A673 (cell line): ENCODE measurements around the gene ZNF554. TPM values are rescaled to one million over a fixed set of nuclear protein-coding genes. Genes with fewer than 3 reads are reported as not detected.
A peak's percentile ranks its signal among the peaks of the same experiment; 100 is the strongest.

Experiments used
- BruUV-seq: library from RNA; stranded (reverse); fragments of 400-500 nt; replicated peaks from 2 replicates; lab custom pipeline; 2021; lab: Mats Ljungman, UMichigan
- CTCF ChIA-PET: fragments of 300-600 bp; sonication (Branson Sonifier 250); formaldehyde crosslinking; loops from one replicate; lab custom pipeline; 2022; ENCODE audit warnings: antibody characterized with exemption; lab: Charles Lee
- POLR2A ChIA-PET: fragments of 300-600 bp; sonication (Branson Sonifier 250); formaldehyde crosslinking; loops from one replicate; lab custom pipeline; 2022; ENCODE audit warnings: antibody characterized with exemption; ENCODE audit not compliant: low non-redundant PET; lab: Charles Lee
- DNase-seq: peaks from one replicate; pipeline ENCODE4 v3.0.0-alpha.2; 2015; ENCODE audit warnings: low spot score
- H3K27ac ChIP-seq: fragments of 200-600 bp; sonication (generic); 2 replicates; pipeline ENCODE4 v1.5.1; 2016; ENCODE audit warnings: mixed run types, low read depth, mild to moderate bottlenecking, mixed read lengths, antibody characterized with exemption, low read length; ENCODE audit not compliant: poor library complexity, severe bottlenecking
- H3K27me3 ChIP-seq: fragments of 200-600 bp; sonication (generic); replicated peaks from 2 replicates; pipeline ENCODE4 v1.6.1; 2017; ENCODE audit warnings: mixed run types, low read depth, mild to moderate bottlenecking, mixed read lengths, antibody characterized with exemption, low read length; ENCODE audit not compliant: insufficient read depth, poor library complexity
- H3K36me3 ChIP-seq: fragments of 200-600 bp; sonication (generic); 2 replicates; pipeline ENCODE4 v1.6.1; 2016; ENCODE audit warnings: mixed run types, mild to moderate bottlenecking, mixed read lengths, antibody characterized with exemption, low read length; ENCODE audit not compliant: insufficient read depth, poor library complexity, severe bottlenecking
- H3K4me1 ChIP-seq: fragments of 200-600 bp; sonication (generic); 2 replicates; pipeline ENCODE4 v1.6.1; 2017; ENCODE audit warnings: mixed run types, mild to moderate bottlenecking, mixed read lengths, antibody characterized with exemption, low read length; ENCODE audit not compliant: insufficient read depth, poor library complexity, severe bottlenecking
- H3K4me3 ChIP-seq: fragments of 200-600 bp; sonication (generic); 2 replicates; pipeline ENCODE4 v1.5.1; 2016; ENCODE audit warnings: low read depth, mixed run types, mild to moderate bottlenecking, mixed read lengths, low read length; ENCODE audit not compliant: poor library complexity, severe bottlenecking
- H3K9me3 ChIP-seq: fragments of 200-600 bp; sonication (generic); 2 replicates; pipeline ENCODE4 v1.6.1; 2016; ENCODE audit warnings: mixed run types, low read depth, mild to moderate bottlenecking, mixed read lengths, antibody characterized with exemption, low read length; ENCODE audit not compliant: poor library complexity, severe bottlenecking
- CTCF ChIP-seq: fragments of 300-800, 200-600 bp; sonication (generic); conservative IDR thresholded peaks from 2 replicates; pipeline ENCODE4 v1.5.1; 2017; ENCODE audit warnings: low read depth, mild to moderate bottlenecking, antibody characterized with exemption, low read length, moderate library complexity, mixed read lengths
- EZH2 ChIP-seq: fragments of 200-600 bp; sonication (generic); IDR thresholded peaks from 2 replicates; pipeline ENCODE4 v1.6.1; 2017; ENCODE audit warnings: borderline replicate concordance, low read depth, mild to moderate bottlenecking, mixed read lengths, antibody characterized with exemption, low read length; ENCODE audit not compliant: poor library complexity, severe bottlenecking
- intact Hi-C: fragments of 100-400 bp; cut with micrococcal nuclease; formaldehyde crosslinking; loops from one replicate; pipeline ENCODE4 v1.10.0; 2022; ENCODE audit not compliant: unreplicated experiment
- total RNA-seq: library from RNA; stranded (reverse); gene quantifications from 2 replicates; pipeline ENCODE4 v1.2.3, GENCODE V29; 2021

The ZNF554 gene
- total RNA-seq, 1 experiment from 2014 or later, result 3.5 TPM

- Histone ChIP-seq H3K27me3 (no peaks in the 10 kb centered on the region), H3K9me3 (peaks cover 14% of the 10 kb centered on the region), H3K36me3 (no peaks in the 10 kb centered on the region), H3K4me3 (no peak overlapping the region), H3K27ac (no peak overlapping the region), H3K4me1 (no peaks in the 10 kb centered on the region)
- intact Hi-C loops, result no loop called here
- BruUV-seq, result no TSS peak
- no peak for DNase-seq
- POLR2A ChIA-PET, result no interaction called here
- no peak for TF ChIP-seq EZH2
- no peak for TF ChIP-seq CTCF
- CTCF ChIA-PET, result interaction anchor here (0.6 kb wide), 1 partner anchor 810 kb away, joined by 3 read pairs; no protein-coding TSS in a partner anchor
Observed at GRCh38 chr19:2827840-2828489, 8.3 kb downstream of the ZNF554 start.

DNA sequence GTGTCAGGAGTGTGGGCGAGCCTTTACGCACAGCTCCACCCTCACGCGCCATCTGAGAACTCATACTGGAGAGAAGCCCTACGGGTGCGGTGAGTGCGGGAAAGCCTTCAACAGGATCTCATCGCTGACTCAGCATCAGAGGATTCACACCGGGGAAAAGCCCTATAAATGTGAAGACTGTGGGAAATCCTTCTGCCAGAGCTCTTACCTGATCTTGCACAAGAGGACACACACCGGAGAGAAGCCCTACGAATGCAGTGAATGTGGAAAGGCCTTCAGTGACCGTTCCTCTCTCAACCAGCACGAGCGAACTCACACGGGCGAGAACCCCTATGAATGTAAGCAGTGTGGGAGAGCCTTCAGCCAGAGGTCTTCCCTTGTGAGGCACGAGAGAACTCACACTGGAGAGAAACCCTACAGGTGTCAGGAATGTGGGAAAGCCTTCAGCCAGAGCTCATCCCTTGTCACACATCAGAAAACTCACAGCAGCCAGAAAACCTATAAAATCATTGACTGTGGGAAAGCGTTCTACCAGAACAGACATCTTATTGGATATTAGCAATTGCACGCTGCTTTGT, 14.7 kb downstream of the ZNF554 start:
- CTCF ChIA-PET, result no interaction called here
- intact Hi-C loops, result no loop called here
- no peak for DNase-seq
- H3K4me1 ChIP-seq, result no peaks in the 10 kb centered on the region
- H3K36me3 ChIP-seq, result no peaks in the 10 kb centered on the region
- no peak overlapping the region for H3K27ac ChIP-seq
- peaks cover 51% of the 10 kb centered on the region for H3K9me3 ChIP-seq
- no peak overlapping the region for H3K4me3 ChIP-seq
- H3K27me3 ChIP-seq, result no peaks in the 10 kb centered on the region
- BruUV-seq, result TSS peak; percentile 25
- TF ChIP-seq CTCF (no peak), EZH2 (no peak)
- POLR2A ChIA-PET, result interaction anchor here (0.6 kb wide), 1 partner anchor 913 kb away, joined by 4 read pairs; no protein-coding TSS in a partner anchor

GRCh38 chr19:2837430-2837829, 17.8 kb downstream of the ZNF554 start:
- Histone ChIP-seq H3K4me1 (no peaks in the 10 kb centered on the region), H3K36me3 (no peaks in the 10 kb centered on the region), H3K9me3 (peaks cover 43% of the 10 kb centered on the region), H3K27me3 (no peaks in the 10 kb centered on the region), H3K4me3 (no peak overlapping the region), H3K27ac (no peak overlapping the region)
- no TSS peak for BruUV-seq
- CTCF ChIA-PET, result no interaction called here
- POLR2A ChIA-PET, result no interaction called here
- DNase-seq, result no peak
- intact Hi-C loops, result no loop called here
- TF ChIP-seq EZH2, result no peak
- TF ChIP-seq CTCF, result no peak
